Muscle layer of colon (tissue), 2 donors: ENCODE data around the gene LMOD1.

Source experiments
- H3K27ac ChIP-seq: one replicate; pipeline ENCODE4 v1.7.0; 2013; ENCODE audit warnings: low read depth, mild to moderate bottlenecking, low read length, moderate library complexity
- H3K27me3 ChIP-seq, 2 donors: one replicate each; pipeline ENCODE4 v1.7.0; 2013; ENCODE audit warnings: low read length in 2 of 2, mild to moderate bottlenecking in 2 of 2; ENCODE audit not compliant: insufficient read depth in 2 of 2, control insufficient read depth in 1 of 2
- H3K36me3 ChIP-seq: one replicate; pipeline ENCODE4 v1.7.0; 2013; ENCODE audit warnings: mild to moderate bottlenecking, low read length; ENCODE audit not compliant: insufficient read depth
- H3K4me1 ChIP-seq: one replicate; pipeline ENCODE4 v1.7.0; 2013; ENCODE audit warnings: mild to moderate bottlenecking, low read length; ENCODE audit not compliant: insufficient read depth
- H3K4me3 ChIP-seq, 2 donors: one replicate each; pipeline ENCODE4 v1.7.0; 2013; ENCODE audit warnings: low read length in 2 of 2, low read depth in 1 of 2, mild to moderate bottlenecking in 1 of 2, moderate library complexity in 1 of 2
- H3K9ac ChIP-seq: one replicate; pipeline ENCODE4 v1.7.0; 2013; ENCODE audit warnings: low read length
- H3K9me3 ChIP-seq: one replicate; pipeline ENCODE4 v1.7.0; 2013; ENCODE audit warnings: mild to moderate bottlenecking, low read length
- donor health status: abdominal sarcoma.
- donor health status: Adenocarcinoma of cecum.

Gene LMOD1

DNA sequence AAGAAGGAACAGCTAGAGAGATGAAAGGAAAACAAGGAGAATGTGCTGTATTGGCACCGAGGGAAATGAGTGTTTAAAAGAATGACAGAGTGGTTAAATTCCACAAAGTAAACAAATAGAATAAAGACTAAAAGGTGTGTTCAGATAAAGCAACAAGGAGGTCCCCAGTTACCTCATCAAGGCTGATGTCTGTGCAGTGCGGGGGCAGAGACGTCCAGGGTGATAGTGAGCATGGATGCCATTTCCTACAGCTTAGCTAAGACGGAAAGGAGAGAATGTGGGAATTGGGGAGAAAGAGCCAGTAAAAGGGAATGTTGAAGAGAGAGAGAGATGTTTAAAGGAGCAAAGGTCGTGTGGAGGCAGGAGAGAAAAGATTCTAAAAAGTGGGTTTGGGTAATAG lies 15.5 kb downstream of the LMOD1 start:
- Histone ChIP-seq H3K27me3 (no peaks in the 10 kb centered on the region), H3K9ac (no peak overlapping the region), H3K36me3 (peaks cover 37% of the 10 kb centered on the region), H3K4me3 (no peak overlapping the region), H3K9me3 (no peaks in the 10 kb centered on the region), H3K4me1 (peaks cover 60% of the 10 kb centered on the region), H3K27ac (peak overlapping the region; percentile 39)

DNA sequence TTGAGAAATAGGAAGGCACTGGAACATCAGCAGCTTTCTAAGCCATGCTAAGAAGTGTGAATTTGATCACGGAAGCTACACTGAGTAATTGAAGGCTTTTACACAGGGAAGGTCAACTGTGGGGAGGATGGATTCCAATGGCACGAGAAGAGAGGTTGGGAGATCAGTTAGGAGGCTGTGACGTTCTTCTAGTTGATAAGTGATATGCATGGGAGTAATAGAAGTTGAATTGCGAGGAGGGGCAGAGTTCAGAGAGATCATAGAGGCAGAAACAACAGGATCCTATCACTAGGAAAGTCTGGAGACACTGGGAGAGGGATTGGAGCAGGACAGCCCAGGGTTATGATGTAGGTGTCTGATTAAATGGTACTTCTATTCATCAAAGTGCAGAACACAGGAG lies 16.2 kb downstream of the LMOD1 start:
- no peaks in the 10 kb centered on the region for H3K27me3 ChIP-seq
- H3K27ac ChIP-seq: peak overlapping the region; percentile 39
- H3K9ac ChIP-seq: no peak overlapping the region
- H3K4me1 ChIP-seq: peaks cover 61% of the 10 kb centered on the region
- H3K4me3 ChIP-seq: no peak overlapping the region
- H3K36me3 ChIP-seq: peaks cover 40% of the 10 kb centered on the region
- no peaks in the 10 kb centered on the region for H3K9me3 ChIP-seq

- Histone ChIP-seq H3K4me3 (no peak overlapping the region), H3K27me3 (no peaks in the 10 kb centered on the region), H3K9ac (no peak overlapping the region), H3K27ac (no peak overlapping the region), H3K9me3 (no peaks in the 10 kb centered on the region), H3K36me3 (peaks cover 37% of the 10 kb centered on the region), H3K4me1 (peaks cover 51% of the 10 kb centered on the region)
These were observed 18.1 kb downstream of the LMOD1 start for GRCh38 chr1:201928266-201928665.

DNA sequence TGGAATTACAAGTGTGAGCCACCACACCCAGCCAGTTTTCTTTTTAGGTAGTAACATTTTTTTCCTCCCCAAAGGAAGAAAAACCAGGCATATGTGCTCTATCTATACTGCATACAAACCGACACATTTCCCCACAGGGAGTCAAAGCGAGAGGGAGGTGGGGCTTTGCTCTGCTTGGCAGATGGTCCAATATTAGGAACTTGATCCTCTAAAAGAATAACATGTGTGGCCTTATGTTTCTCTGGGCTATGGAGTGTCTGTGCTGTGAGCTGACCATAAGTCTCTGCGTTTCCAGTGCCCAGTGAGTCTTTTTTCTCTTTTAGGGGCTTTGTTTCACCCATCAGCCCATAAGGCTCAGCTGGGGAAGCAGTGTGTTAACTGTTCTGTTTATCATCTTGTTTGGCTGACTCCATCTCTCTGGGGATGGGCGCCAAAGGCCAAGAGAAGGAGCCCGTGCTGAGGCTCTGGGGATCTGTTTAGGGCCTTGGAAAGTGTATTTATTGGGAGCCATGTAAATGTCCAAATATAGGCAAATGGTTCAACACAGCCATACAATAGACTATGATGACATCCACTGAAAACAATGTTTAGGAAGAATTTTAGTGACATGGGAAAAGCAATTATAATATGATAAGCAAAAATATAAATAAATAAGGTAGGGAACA lies 20.2 kb downstream of the LMOD1 start:
- no peaks in the 10 kb centered on the region for H3K9me3 ChIP-seq
- no peak overlapping the region for H3K4me3 ChIP-seq
- peaks cover 35% of the 10 kb centered on the region for H3K36me3 ChIP-seq
- no peaks in the 10 kb centered on the region for H3K27me3 ChIP-seq
- H3K27ac ChIP-seq: peak overlapping the region; percentile 54
- H3K9ac ChIP-seq: peak overlapping the region; percentile 36
- H3K4me1 ChIP-seq: peaks cover 51% of the 10 kb centered on the region

DNA sequence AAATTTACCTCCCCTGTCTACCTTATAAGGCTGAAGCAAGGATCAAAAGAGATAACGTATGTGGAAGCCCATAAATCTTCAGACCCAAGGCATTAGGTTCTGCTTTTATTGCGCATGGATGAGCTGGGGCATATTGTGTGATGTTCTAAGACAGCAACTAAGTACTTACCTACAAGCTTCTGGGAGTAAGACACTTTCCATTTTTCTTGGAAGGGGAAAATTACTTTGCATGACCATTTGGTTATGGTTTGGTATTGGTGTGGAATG lies 21.1 kb downstream of the LMOD1 start:
- no peak overlapping the region for H3K9ac ChIP-seq
- peaks cover 55% of the 10 kb centered on the region for H3K4me1 ChIP-seq
- H3K36me3 ChIP-seq: peaks cover 26% of the 10 kb centered on the region
- no peaks in the 10 kb centered on the region for H3K9me3 ChIP-seq
- peak overlapping the region; percentile 54 for H3K27ac ChIP-seq
- H3K4me3 ChIP-seq: no peak overlapping the region
- H3K27me3 ChIP-seq: no peaks in the 10 kb centered on the region

- Histone ChIP-seq H3K9me3 (no peaks in the 10 kb centered on the region), H3K4me1 (peaks cover 74% of the 10 kb centered on the region), H3K9ac (no peak overlapping the region), H3K27me3 (no peaks in the 10 kb centered on the region), H3K36me3 (peaks cover 11% of the 10 kb centered on the region), H3K27ac (no peak overlapping the region), H3K4me3 (no peak overlapping the region)
These were observed 24.3 kb downstream of the LMOD1 start for GRCh38 chr1:201921952-201922558.

DNA sequence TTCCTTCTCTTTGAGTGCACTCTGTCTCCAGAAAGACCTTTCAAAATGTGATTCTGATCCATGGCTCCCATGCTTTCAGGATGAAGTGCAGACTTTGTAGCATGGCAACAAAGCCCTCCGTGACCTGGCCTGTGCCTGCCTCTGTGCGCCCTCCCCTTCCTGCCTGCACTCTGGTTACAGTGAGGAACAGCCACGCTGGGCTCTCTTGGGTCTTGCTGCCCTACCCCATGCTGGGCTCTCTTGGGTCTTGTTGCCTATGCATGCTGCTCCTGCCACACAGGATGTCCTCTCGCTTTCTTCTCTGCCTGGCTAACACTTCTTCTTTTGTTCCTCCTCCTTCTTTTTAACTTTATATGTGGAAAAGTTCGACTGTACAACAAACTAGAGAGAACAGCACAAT lies 28.0 kb downstream of the LMOD1 start:
- Histone ChIP-seq H3K9ac (peak overlapping the region; percentile 50), H3K27ac (peak overlapping the region; percentile 79), H3K36me3 (peaks cover 6% of the 10 kb centered on the region), H3K9me3 (no peaks in the 10 kb centered on the region), H3K4me3 (peak overlapping the region; percentile 34 to 43), H3K27me3 (no peaks in the 10 kb centered on the region), H3K4me1 (peaks cover 94% of the 10 kb centered on the region)

GRCh38 chr1:201917362-201918033 lies 28.9 kb downstream of the LMOD1 start:
- no peaks in the 10 kb centered on the region for H3K27me3 ChIP-seq
- H3K9me3 ChIP-seq: no peaks in the 10 kb centered on the region
- peak overlapping the region; percentile 50 for H3K9ac ChIP-seq
- peaks cover 94% of the 10 kb centered on the region for H3K4me1 ChIP-seq
- peaks cover 6% of the 10 kb centered on the region for H3K36me3 ChIP-seq
- H3K27ac ChIP-seq: peak overlapping the region; percentile 79
- peak overlapping the region; percentile 34 to 43 for H3K4me3 ChIP-seq

DNA sequence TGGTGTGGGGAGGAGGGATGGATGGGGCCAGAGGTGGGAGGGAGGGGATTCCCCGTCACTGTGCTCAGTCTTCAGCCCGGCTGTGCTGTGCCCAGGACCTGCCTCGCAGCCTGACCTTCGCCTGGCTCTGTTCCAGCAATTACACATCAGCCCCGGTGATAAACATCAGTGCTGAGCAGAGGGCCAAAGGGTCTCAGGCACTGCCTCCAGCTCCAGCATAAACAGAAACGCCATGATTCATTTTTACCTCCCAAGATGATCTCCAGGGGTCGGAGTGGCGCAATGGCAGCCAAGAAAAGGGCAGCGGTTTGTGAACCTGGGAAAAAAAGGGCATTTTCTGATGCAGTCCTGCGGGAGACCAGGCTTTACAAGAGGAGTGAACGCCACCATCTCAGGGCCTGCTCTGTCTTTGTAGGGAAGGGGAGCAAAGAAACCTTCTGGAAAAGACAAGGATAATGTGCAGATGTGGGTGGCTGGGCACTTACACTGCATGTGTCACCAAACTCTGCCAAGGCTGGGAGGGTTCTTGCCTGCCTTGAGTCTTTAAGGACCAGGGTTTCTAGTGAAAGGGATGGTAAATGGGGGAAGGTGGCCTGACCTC lies 29.6 kb downstream of the LMOD1 start:
- H3K4me1 ChIP-seq: peaks cover 96% of the 10 kb centered on the region
- H3K4me3 ChIP-seq: peak overlapping the region in 1 of 2 donors; percentile 43
- H3K9me3 ChIP-seq: no peaks in the 10 kb centered on the region
- no peaks in the 10 kb centered on the region for H3K27me3 ChIP-seq
- H3K27ac ChIP-seq: peak overlapping the region; percentile 79
- peaks cover 7% of the 10 kb centered on the region for H3K36me3 ChIP-seq
- peak overlapping the region; percentile 28 for H3K9ac ChIP-seq

GRCh38 chr1:201914456-201915235 lies 31.7 kb downstream of the LMOD1 start:
- Histone ChIP-seq H3K27ac (peak overlapping the region; percentile 73), H3K36me3 (peaks cover 10% of the 10 kb centered on the region), H3K9me3 (no peaks in the 10 kb centered on the region), H3K27me3 (no peaks in the 10 kb centered on the region), H3K4me3 (no peak overlapping the region), H3K4me1 (peaks cover 98% of the 10 kb centered on the region), H3K9ac (peak overlapping the region; percentile 3)

- H3K27me3 ChIP-seq: no peaks in the 10 kb centered on the region
- no peaks in the 10 kb centered on the region for H3K9me3 ChIP-seq
- H3K4me1 ChIP-seq: peaks cover 98% of the 10 kb centered on the region
- peak overlapping the region in 1 of 2 donors; percentile 11 for H3K4me3 ChIP-seq
- no peak overlapping the region for H3K9ac ChIP-seq
- H3K27ac ChIP-seq: peak overlapping the region; percentile 64
- H3K36me3 ChIP-seq: peaks cover 19% of the 10 kb centered on the region
These were observed 33.5 kb downstream of the LMOD1 start for GRCh38 chr1:201912832-201913231.
